HG03571 (cell line): ENCODE data around the gene NUDT16L1.
"Not testable (repeated sequence)": the region's sequence is repeated elsewhere in the genome, so short reads cannot be mapped to it uniquely, and the experiment has no call there.

Source experiments
- ATAC-seq: cut with Tn5 transposase; IDR thresholded peaks from one replicate; pipeline ENCODE4 v1.9.1; 2021; ENCODE audit not compliant: unreplicated experiment

NUDT16L1 gene

DNA sequence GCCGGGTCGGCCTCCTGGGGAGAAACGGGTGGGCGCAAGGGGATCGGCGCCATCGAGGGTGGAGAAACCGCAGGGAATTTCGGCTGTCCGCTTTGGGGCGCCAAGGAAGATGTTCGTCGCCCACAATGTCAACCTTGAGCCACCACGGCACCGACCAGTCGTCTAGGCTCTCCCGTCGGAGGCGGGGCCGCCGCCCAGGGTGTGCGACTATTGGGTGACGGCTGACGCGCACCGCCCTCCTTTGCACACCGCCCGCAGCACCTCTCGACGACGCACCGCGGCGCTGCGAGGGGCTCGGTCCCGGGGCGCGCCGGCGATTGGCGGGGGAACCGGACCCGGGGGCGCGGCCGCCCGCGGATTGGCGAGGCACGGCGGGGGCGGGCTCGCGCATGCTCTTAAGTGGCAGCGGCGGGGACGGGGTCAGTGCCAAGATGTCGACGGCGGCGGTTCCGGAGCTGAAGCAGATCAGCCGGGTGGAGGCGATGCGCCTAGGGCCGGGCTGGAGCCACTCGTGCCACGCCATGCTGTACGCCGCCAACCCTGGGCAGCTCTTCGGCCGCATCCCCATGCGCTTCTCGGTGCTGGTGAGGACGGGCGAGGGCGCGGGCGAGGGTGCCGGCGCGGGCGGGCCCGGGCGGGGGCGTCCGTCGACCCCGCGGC is at the start of gene NUDT16L1:
Gene NUDT16L1, plus strand, starts transcription at position 267 of the 660 bp plus-strand sequence. Its CDS starts 165 bp downstream, at position 432.
- ATAC-seq: peak; percentile 91

DNA sequence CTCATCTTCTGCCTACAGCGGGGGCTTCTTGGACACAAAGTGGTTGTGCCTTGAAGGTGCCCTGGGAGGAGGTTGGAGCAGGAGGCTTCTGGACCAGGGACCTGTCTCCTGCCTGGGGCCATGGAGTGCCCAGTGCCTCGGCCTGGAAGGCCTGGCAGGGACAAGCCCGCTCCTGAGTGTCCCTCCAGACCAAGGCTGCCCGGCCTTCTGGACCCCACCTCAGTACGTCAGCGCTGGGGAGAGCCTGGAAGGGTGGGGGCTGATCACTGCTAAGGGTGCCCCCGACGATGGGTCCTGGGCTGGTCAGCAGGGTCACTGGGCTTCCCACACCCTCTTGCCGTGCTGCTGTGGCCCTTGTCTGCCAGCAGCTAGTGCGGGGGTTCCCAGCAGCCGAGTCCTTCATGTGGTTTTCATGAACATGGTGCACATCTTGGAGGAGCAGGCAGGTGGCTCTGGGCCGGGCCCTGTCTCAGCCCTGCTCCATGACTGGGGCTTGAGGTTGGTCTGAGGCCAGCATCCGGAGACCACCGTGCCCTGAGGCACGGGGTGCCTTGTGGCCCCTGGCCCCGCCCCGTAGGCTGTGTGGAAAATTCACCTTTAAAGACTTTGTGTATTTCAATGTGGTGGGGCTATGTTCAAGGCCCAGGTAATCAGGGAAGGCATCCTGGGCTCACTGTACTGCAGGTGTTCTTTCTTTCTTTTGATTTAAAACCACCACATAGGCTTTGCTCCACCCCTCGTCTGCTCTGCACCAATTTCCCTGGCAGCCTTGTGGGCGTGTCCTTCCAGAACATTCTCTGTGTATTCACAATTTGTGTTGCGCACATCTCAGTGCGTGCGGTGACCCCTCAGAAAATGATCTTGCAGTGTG is 46.4 kb upstream of the NUDT16L1 start:
- no peak for ATAC-seq

DNA sequence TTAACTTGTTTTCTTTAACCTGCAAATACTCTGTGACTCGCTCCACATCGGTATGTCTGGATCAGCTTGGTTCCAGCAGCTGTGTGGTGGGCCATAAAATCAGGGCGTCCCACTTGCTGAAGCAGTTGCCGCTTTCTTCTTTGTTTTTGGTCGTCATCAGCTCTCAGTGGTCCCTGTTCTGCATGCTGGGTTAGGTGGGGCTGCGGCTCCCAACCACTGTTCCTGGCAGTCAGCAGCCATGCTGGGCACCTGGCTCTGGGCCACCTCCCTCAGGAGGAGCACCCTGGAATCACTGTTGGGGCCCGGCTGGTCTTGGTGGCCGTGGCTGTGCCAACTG is 45.8 kb upstream of the NUDT16L1 start:
- ATAC-seq: no peak

DNA sequence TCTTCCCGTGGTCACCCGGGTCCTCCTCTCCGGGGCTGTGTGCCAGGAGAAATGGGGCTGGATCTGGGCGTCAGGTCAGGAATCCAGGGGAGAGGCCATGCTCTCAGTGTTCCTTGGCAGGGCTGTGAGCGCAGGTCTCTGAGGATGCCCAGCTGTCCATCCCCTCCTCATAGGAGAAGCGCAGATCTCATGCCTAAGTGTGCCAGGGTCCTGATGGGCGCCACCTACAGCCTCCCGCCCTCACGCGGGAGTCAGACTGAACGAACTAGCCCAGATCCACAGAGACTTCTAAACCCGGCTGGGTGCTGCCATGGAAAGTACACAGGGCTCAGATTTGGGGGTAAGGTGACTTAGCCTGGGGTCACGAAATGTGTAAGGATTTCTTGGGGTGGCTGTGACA is 44.4 kb upstream of the NUDT16L1 start:
- no peak for ATAC-seq

DNA sequence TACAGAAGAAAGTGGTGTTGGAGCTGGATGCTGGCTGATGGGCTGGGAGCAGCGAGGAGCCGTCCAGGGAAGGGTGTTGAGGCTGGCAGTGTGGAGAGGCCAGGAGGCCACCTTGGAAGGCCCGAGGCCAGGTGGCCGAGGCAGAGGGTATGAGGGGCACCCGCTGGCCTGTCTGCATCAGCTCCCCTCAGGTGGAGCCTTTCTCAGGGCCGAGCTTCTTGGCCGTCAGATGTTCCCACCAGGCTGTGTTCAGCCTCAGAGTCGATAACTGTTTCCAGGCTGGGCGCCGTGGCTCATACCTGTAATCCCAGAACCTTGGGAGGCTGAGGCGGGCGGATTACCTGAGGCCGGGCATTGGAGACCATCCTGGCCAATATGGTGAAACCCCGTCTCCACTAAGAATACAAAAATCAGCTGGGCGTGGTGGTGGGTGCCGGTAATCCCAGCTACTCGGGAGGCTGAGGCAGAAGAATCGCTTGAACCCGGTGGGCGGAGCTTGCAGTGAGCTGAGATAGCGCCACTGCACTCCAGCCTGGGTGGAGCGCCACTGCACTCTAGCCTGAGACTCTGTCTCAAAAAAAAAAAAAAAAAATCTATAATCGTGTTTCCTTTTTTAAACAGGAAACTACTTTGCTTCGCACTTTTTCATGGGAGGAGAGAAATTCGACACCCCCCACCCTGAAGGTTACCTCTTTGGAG is 43.5 kb upstream of the NUDT16L1 start:
- ATAC-seq: no peak

DNA sequence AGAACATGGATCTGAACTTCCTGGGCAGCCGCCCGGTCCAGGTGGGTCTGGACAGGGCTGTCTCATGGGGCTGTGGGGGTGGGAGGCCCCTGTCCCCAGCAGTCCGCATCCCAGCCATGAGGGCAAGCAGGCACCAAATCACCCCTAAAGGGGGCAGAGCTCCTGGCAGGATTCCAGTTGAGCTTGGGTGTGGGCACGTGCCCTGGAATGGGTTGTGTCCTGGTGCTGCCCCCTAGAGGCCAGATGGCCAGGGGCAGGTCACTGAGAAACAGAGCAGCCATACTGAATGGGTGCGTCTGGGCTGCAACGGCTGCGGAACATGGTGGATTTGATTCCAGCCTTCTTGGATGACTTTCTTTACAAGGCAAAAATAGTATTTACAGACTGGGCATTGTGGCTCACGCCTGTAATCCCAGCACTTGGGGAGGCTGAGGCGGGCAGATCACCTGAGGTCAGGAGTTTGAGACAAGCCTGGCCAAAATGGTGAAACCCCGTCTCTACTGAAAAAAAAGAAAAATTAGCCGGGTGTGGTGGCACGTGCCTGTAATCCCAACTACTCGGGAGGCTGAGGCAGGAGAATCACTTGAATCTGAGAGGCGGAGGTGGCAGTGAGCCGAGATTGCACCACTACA is 42.8 kb upstream of the NUDT16L1 start:
- not testable (repeated sequence) for ATAC-seq

DNA sequence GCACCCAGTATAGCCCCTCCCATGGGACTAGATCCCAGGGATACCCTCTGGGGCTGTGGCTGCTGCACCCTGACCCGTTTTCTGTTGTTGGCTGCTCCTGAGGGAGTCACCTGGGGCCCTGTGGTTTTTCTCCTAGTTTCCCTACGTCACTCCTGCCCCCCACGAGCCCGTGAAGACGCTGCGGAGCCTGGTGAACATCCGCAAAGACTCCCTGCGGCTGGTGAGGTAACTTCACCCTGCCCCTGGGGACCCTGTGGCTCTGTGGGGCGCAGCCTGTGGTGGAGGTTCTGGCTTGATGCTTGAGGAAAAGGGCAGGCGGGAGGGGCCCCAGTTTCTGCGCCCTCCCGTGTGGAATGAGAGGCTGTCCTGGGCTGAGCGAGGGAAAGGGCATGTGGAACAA is 41.5 kb upstream of the NUDT16L1 start:
- no peak for ATAC-seq

DNA sequence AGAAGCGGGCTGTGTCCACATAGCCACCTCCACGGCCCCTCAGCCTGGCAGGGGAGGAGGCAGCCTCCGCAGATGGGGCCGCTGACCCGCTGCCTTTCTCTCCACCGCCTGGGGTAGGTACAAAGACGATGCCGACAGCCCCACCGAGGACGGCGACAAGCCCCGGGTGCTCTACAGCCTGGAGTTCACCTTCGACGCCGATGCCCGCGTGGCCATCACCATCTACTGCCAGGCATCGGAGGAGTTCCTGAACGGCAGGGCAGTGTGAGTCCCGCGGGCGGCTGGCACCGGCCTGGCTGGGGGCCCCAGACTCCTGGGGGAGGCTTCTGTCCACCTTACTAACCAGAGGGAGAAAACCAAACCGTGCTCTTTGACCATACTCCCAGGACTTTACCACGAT is 40.8 kb upstream of the NUDT16L1 start:
- no peak for ATAC-seq

DNA sequence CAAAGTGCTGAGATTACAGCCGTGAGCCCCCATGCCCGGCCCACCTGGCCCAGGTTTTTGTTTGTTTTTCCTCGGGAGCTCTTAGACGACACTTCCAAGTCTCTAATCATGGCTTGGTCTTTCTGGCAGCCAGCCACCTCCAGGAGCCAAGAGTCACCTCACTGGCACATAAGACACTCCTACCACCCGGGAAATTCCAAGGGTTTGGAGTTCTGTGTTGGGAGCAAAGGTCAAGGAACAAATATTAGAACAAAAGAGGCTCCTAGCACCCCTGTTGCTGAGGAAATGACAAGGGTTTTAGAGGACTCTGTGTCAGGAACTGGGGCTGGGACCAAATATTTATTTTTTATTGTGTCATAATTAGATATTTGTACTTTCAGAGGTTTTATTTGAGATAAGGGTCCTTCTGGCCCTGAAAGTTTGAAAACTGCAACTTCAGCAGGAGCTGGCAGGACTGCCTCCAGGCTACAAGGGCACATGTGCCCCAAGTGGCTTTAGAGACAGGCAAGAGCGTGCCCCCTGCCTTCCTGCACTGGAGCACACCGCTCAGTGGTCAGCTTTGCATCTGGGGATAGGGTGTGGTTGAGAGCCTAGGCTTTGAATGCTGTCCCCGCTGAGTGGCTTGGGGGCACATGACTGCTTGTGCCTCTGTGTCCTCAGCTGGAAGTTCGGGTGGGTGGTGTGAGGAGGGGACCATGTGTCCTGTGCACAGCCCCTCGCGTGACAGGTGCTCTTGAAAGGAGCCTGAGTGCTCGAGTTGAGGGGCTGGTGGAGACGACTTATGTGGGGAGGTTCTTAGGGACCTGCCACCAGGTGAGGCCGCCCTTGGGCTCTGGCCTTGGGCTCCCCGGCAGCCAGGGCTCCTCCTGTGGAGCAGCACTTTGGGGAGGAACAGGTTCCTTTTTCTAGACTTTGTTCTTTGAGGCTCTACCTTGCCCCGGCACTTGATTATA is 39.1 kb upstream of the NUDT16L1 start:
- ATAC-seq: no peak

DNA sequence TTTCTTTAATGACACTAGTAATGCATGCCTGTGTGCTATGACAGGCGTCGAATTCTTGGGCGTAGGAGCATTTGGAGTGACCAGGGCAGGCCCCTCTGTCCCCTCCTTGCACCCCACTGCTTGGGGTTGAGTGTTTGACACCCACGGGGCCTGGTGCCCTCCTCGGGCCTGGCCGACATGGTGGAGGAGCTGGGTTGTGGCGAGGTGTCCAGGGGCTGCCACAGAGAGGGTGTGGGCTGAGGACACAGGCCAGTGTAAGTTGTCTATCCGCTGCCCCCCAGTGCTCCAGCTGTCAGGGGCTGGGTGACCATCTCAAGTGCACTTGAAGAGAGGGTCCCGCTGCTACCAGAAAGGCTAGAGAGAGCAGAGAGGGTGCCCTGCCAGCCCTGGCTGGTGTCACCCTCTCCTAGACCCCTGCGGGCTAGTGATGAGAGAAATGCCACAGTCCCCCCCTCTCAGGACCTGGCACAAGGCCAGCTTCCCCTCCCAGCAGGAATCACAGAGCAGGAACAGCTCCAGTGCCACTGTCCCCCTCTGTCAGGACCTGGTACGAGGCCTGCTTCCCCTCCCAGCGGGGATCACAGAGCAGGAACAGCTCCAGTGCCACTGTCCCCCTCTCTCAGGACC is 38.3 kb upstream of the NUDT16L1 start:
- ATAC-seq: no peak

DNA sequence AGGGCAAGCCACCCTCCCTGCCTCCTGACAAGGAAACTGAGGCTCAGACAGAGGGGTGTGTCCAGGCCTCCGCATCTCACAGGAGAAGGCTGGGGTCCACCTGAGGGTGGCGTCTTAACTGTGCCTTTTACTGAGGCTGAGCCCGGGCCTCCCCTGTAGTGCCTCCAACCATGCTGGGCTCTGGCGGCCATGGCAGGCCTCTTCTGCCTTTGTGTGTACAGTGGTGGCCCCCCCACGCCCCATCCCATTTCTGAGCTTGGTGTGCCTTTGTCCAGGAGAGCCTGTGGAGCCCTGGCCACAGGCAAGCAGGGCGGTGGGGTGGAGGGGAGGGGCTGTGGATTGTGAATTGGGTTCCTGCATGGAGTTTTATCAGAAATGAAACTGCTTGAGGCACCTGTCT is 37.6 kb upstream of the NUDT16L1 start:
- no peak for ATAC-seq

DNA sequence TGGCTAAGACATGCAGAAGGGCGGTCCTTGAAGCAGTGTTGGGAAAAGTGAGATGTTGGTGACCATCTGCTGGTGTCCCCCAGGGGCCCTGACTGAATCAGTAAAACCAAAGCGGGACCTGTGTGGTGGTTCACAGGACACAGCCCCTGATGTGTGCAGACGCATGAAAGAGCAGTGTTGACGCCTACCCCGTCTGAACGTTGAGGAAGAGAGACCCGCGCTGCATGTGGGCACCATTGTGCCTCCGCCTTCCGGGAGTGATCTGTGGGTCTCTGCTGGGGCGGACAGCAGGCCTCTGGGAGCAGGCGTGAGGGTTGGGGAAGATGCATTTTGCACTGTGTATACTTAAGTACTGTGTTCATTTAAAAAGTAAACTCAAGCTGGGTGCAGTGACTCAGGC is 37.1 kb upstream of the NUDT16L1 start:
- no peak for ATAC-seq

DNA sequence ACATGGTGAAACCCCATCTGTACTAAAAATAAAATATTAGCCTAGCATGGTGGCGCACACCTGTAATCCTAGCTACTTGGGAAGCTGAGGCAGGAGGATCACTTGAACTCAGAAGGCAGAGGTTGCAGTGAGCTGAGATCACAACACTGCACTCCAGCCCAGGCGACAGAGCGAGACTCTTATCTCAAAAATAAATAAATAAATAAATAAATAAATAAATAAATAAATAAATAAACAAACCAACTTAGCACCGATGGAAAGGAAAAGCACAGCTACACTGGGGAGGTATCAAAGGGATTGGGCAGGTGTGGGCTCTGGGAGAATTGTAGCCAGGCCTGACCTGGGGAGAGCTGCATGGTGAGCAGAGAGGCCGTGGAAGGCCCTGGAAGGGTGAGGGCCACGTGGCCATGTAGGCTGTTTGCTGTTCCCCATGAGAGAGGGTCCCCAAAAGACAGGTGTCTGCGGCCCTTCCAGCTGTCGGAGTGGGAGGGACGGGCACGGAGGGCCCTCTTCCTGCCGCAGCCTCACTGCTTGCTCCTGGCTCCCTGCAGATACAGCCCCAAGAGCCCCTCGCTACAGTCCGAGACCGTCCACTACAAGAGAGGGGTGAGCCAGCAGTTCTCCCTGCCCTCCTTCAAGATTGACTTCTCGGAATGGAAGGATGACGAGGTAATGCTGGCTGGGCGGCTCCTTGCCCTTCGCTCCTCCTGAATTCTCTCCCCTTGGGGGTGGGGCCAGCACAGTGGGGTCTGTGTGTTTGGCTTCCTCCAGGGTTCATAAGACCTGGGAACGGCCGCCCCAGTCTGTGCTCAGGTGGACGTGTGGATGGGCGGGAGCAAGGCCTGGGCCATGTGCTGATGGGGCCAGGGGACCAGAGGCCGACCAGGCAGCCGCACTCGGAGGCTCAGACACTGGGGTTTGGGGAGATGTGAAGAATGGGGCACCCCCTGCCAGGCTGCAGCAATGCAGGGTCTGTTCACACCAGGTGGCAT is 36.4 kb upstream of the NUDT16L1 start:
- no peak for ATAC-seq

DNA sequence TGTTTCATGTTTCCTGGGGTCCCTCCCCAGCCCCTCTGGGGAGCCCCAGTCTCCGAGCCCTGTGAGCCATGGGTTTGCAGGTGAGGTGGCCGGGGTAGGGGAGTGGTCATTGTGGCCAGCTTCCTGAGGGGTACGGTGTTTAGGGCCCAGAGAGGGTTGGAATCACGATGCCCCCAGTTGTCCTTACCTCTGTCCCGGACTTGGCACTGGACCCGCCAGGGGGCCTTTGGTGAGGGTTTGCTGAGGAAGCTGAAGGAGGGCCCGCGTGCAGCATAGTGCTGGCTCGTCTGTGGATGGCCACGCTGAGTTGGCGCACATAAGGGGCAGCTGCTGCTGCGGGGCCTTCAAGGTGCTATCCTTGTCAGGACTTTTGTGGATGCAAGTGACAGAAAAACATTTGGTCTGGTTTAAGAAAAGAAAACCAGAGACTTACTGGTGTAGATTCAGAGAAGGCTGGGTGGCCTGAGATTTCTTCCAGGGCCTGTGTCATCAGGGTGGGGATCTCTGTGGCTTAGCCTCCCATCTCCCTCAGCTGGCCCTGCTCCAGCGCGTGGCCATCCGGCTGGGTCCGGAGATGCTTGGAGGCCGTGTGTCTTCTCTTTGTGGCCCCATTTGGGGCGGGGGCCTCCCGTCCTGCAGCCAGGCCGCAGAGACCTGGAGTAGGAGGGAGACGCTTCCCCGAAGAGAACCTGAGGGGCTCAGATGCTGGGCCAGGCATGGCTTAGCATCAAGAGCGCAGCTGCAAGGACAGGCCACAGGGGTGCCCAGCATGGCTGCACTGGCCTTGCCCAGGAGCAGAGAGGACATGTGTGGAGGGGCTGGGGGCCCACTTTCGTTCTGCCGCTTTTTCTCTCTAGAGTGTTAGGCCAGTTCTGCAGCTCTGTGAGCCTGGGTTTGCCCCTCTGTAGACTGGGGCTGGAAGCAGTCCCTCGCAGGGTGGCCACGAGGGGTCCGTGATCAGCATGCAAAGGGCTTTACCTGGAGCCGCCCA is 33.7 kb upstream of the NUDT16L1 start:
- ATAC-seq: no peak

DNA sequence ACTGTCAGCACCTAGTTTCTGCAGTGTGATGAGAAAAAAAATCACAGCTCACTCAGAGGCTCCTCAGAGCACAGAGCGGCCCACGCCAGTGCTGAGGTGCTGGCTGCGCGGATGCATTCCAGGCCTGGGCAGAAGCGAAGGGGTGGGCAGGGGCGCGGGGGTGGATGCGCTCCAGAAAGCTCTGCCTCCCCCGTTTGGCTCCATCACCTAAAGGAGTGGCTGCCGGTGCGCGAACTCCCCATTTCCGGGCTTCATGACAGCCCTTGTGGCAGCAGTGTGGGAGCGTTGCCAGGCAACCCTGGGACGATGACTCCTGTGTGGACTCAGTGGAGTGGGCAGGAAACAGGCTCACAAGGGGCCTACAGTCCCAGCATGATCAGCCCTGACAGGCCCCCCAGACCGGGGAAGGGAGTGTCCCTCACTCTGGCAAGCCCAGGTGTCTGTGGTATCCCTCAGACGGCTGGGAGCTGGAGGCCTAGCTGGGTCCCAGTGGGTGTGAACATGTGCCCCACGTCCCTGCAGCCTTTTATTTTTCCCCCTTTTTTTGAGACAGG is 32.8 kb upstream of the NUDT16L1 start:
- ATAC-seq: no peak

DNA sequence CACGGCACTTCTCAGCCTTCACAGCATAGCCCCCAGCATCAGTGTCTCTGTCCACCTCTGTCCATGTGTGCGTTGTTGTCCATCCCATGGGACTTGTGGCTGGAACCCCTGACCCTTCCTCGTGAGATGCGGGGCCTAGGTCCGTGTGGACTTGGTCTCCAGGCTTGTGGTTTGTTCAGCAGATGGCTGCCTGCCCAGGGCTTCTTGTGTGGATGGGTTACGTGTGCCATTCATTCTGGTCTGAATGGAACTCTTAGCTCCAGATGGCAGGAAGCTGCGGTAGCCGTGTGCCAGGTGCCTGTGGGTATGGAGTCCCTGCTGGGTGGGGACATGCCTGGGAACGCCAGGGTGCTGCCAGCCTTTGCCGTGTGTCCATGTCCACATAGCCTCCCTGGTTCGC is 31.7 kb upstream of the NUDT16L1 start:
- ATAC-seq: no peak

DNA sequence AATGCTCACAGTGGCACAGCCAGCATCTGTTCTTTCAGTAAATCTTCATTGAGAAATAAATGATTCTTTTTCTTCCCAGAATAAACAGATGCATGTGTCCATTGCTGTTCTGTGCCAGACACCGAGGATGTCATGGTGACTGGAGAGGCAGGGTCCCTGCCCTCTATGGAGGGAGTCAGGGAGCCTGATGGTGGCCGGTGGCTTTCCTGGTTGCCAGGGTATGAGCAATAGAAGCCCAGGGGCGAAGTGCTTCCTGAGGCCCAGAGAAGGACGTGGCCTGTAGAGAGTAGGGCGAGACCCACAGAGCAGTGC is 29.9 kb upstream of the NUDT16L1 start:
- no peak for ATAC-seq
